Measurements from ENCODE around the gene NUP214. TPM values are rescaled to one million over a fixed set of nuclear protein-coding genes. Genes with fewer than 3 reads are reported as not detected.

The NUP214 gene
- total RNA-seq, 1 donor from 2014 or later = 62.2 TPM

DNA sequence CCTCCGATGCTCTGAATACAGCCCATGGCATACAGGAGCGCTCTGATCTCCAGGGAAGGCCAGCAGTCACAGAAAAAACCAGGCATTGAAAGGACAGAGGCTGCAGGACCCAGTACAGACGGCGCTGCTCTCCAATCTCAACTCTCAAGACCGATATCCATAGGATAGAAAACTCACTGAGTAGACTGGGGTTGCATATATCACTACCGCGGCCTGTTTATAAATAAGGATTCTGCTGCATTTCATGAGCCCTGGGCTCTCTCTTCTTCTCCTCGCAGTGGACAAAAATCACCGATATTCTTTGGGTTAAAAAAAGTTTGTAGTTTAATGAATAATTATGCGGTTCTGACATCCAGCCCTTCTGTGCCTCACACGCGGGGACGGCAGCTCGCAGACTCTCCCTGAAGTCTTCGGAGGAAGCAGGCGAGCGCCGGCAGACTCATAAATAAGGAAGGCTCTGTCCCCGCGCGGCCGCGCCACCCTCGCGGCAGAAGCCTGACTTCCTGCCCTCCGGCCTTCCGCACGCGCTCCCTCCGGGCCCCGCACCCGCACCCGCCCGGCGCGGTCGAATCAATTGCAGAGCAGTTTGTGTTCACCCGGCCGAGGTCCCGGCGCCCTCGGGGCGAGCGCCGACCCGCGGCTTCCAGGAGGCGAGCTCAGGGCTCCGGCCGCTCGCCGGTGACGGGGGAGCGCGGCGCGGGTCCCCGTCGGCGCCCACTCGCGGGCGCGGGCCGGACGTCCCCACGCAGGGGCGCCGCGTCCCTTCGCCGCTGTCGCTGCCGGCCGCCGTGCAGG lies 150.9 kb downstream of the NUP214 start, which contains the start of gene FAM78A:
TSS of gene FAM78A (minus strand) at position 417 of the 795 bp plus-strand sequence. CDS start at position 86, 331 bp downstream.
- peak within 1 kb of the TSS; percentile 52 for H3K4me3 Mint-ChIP-seq (ENCODE audit: low read depth)
- H3K9me3 Mint-ChIP-seq (ENCODE audit: low read depth) = no peaks in the 10 kb centered on the region
- no peaks in the 10 kb centered on the region for H3K36me3 Mint-ChIP-seq (ENCODE audit: insufficient read depth)
- H3K27ac Mint-ChIP-seq = no peak within 1 kb of the TSS
- peaks cover 39% of the 10 kb centered on the region for H3K27me3 Mint-ChIP-seq
- DNase-seq (ENCODE audit: low spot score, unreplicated experiment) = no peak
- no peak for TF ChIP-seq CTCF (IDR thresholded peaks at IDR 0.05; ENCODE audit: unreplicated experiment)
- H3K4me1 Mint-ChIP-seq (ENCODE audit: low read depth) = peaks cover 3% of the 10 kb centered on the region

DNA sequence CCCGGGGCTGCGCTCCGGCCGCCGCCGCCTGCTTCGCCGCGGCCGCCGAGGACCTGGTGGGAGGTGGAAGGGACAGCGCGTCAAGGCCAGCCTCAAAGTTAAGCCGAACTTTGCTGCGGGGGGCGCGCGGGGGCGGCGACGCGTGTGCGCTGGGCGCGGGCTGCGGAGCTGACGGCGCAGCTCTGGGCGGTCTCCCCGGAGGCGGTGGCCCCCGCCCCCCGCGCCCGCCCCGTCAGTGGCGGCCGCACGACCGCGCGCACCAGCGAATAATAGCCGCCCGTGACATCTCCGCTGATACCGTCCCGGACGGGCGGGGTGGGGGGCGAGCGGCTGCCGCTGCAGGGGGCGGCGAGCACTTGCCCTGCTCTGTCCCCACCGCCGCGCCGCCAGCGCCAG lies 151.5 kb downstream of the NUP214 start:
- Mint-ChIP-seq H3K36me3 (ENCODE audit: insufficient read depth) (no peaks in the 10 kb centered on the region), H3K27ac (no peak overlapping the region), H3K27me3 (peaks cover 44% of the 10 kb centered on the region), H3K9me3 (ENCODE audit: low read depth) (no peaks in the 10 kb centered on the region), H3K4me3 (ENCODE audit: low read depth) (no peak overlapping the region), H3K4me1 (ENCODE audit: low read depth) (peaks cover 3% of the 10 kb centered on the region)
- no peak for TF ChIP-seq CTCF (IDR thresholded peaks at IDR 0.05; ENCODE audit: unreplicated experiment)
- no peak for DNase-seq (ENCODE audit: low spot score, unreplicated experiment)

- Mint-ChIP-seq H3K36me3 (ENCODE audit: insufficient read depth) (no peaks in the 10 kb centered on the region), H3K9me3 (ENCODE audit: low read depth) (no peaks in the 10 kb centered on the region), H3K4me1 (ENCODE audit: low read depth) (peaks cover 5% of the 10 kb centered on the region), H3K27me3 (peaks cover 49% of the 10 kb centered on the region), H3K4me3 (ENCODE audit: low read depth) (no peak overlapping the region), H3K27ac (no peak overlapping the region)
- DNase-seq (ENCODE audit: low spot score, unreplicated experiment) = no peak
- TF ChIP-seq CTCF (IDR thresholded peaks at IDR 0.05; ENCODE audit: unreplicated experiment) = no peak
Observed at GRCh38 chr9:131277287-131277909, 152.0 kb downstream of the NUP214 start.

DNA sequence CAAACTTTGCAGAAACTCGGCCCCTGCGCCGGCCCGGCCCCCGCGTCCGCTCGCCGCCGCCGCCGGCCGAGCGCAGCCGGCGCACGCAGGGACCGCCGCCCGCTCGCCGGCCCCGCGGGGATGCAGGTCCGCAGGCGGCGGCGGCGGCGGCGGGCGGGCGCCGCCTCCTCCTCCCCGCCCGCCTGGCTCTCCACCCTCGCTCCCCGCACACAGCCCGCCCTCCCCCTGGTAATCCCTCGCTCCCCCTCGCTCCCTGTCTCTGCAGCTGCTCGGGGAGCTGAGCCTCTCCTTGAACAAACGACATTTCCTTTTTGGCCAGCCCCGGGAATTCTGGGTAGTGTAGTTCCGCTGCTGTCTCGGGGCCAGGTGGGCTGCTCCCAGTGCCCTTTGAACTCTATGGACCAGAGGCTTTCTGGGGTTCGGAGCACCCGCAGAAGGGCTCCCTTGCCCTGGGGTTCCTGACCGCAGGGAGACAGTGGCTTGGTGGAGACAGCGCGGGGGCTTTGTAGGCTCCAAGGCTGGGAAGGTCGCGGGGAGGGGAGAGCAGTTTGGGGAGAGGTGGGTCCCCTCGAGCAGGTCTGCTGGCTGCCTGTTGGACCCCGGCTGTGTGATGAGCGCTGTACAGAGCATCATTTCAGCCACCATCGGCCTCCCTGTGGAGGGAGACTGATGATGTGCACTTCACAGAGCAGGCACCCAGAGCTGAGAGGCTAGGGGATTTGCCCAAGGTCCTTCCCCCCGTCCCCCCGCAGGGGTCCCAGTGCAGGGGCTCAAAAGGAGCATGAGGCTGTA lies 152.7 kb downstream of the NUP214 start:
- H3K9me3 Mint-ChIP-seq (ENCODE audit: low read depth) = no peaks in the 10 kb centered on the region
- H3K36me3 Mint-ChIP-seq (ENCODE audit: insufficient read depth) = no peaks in the 10 kb centered on the region
- no peak for TF ChIP-seq CTCF (IDR thresholded peaks at IDR 0.05; ENCODE audit: unreplicated experiment)
- H3K4me1 Mint-ChIP-seq (ENCODE audit: low read depth) = peaks cover 5% of the 10 kb centered on the region
- peak overlapping the region; percentile 79 for H3K4me3 Mint-ChIP-seq (ENCODE audit: low read depth)
- peak overlapping the region; percentile 45 for H3K27ac Mint-ChIP-seq
- H3K27me3 Mint-ChIP-seq = peaks cover 50% of the 10 kb centered on the region
- peak; percentile 64 for DNase-seq (ENCODE audit: low spot score, unreplicated experiment)

DNA sequence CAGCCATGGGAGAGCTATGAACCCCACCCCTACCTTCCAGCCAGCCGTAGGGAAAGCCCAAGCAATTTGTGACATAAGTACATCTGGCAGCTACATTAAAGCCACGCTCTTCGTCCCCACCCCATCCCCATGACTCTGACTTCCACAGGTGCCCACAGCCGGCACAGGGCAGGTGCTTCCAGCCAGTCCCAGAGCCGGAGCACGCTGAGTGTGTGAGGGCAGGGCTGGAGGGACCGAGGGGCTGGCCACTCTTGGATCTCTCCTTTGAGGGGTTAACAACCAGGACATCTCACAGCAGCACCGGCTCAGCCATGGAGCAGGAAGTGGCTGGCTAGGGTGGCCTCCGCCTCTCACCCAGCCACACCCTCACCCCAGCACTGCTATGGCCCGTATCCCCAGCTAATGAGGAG lies 153.3 kb downstream of the NUP214 start:
- peaks cover 6% of the 10 kb centered on the region for H3K4me1 Mint-ChIP-seq (ENCODE audit: low read depth)
- DNase-seq (ENCODE audit: low spot score, unreplicated experiment) = no peak
- H3K27me3 Mint-ChIP-seq = peaks cover 50% of the 10 kb centered on the region
- peak overlapping the region; percentile 41 for H3K4me3 Mint-ChIP-seq (ENCODE audit: low read depth)
- TF ChIP-seq CTCF (IDR thresholded peaks at IDR 0.05; ENCODE audit: unreplicated experiment) = no peak
- no peak overlapping the region for H3K27ac Mint-ChIP-seq
- no peaks in the 10 kb centered on the region for H3K9me3 Mint-ChIP-seq (ENCODE audit: low read depth)
- H3K36me3 Mint-ChIP-seq (ENCODE audit: insufficient read depth) = no peaks in the 10 kb centered on the region

All from progenitor cell of endocrine pancreas (in vitro differentiated cells).